Inflammatory macrophage treated with lipopolysaccharide for 1 hour (primary cell): ENCODE results near the gene BAZ1A.
A peak's percentile ranks its signal among the peaks of the same experiment; 100 is the strongest.

ENCODE experiments used
- DNase-seq, 2 donors: peaks; one replicate each; pipeline ENCODE4 v3.0.0-alpha.2; 2020 to 2022

Gene BAZ1A

GRCh38 chr14:34875031-34875922 lies at the start of gene BAZ1A:
Gene BAZ1A, minus strand, starts transcription at chr14:34875360. Its CDS starts 756 bp downstream, at chr14:34874604.
- DNase-seq: peak; percentile 85 to 94

- no peak for DNase-seq
These were observed 45.2 kb upstream of the BAZ1A start for GRCh38 chr14:34920339-34920738.

- DNase-seq: no peak
These were observed 38.5 kb upstream of the BAZ1A start for GRCh38 chr14:34913619-34914018.

- DNase-seq: no peak
These were observed 37.8 kb upstream of the BAZ1A start for GRCh38 chr14:34912966-34913365.

GRCh38 chr14:34912182-34912581 lies 37.0 kb upstream of the BAZ1A start:
- no peak for DNase-seq

GRCh38 chr14:34911209-34912150 lies 36.3 kb upstream of the BAZ1A start:
- no peak for DNase-seq

GRCh38 chr14:34906287-34906686 lies 31.1 kb upstream of the BAZ1A start:
- no peak for DNase-seq

- no peak for DNase-seq
These were observed 20.1 kb upstream of the BAZ1A start for GRCh38 chr14:34895277-34895676.

GRCh38 chr14:34890937-34891336 lies 15.8 kb upstream of the BAZ1A start:
- no peak for DNase-seq

GRCh38 chr14:34888186-34888585 lies 13.0 kb upstream of the BAZ1A start:
- DNase-seq: no peak

- DNase-seq: no peak
These were observed 8.8 kb upstream of the BAZ1A start for GRCh38 chr14:34883954-34884353.

GRCh38 chr14:34874386-34875030 lies 652 bp downstream of the BAZ1A start:
- DNase-seq: peak; percentile 26 to 32

- peak; percentile 96 to 97 for DNase-seq
These were observed 1.4 kb downstream of the BAZ1A start for GRCh38 chr14:34873589-34874385.

- DNase-seq: peak; percentile 25 to 28
These were observed 2.2 kb downstream of the BAZ1A start for GRCh38 chr14:34872822-34873588.

- DNase-seq: no peak
These were observed 8.0 kb downstream of the BAZ1A start for GRCh38 chr14:34867199-34867598.

GRCh38 chr14:34865889-34866574 lies 9.1 kb downstream of the BAZ1A start:
- DNase-seq: no peak

GRCh38 chr14:34863844-34864243 lies 11.3 kb downstream of the BAZ1A start:
- no peak for DNase-seq

GRCh38 chr14:34858765-34859164 lies 16.4 kb downstream of the BAZ1A start:
- no peak for DNase-seq

- DNase-seq: peak in 1 of 2 donors; percentile 13
These were observed 17.3 kb downstream of the BAZ1A start for GRCh38 chr14:34857689-34858449.

- DNase-seq: no peak
These were observed 22.1 kb downstream of the BAZ1A start for GRCh38 chr14:34853041-34853440.
